WERI-Rb-1 (cell line): ENCODE data around the gene RASD1.

Source experiments
- DNase-seq: peaks from one replicate; pipeline ENCODE4 v3.0.0-alpha.2; 2020
- H3K27ac ChIP-seq: fragments of 250-450 bp; sonication (Bioruptor Pico); 2 replicates; pipeline ENCODE4 v1.5.1; 2020; ENCODE audit warnings: mild to moderate bottlenecking, moderate library complexity
- H3K27me3 ChIP-seq: fragments of 250-450 bp; sonication (Bioruptor Pico); 2 replicates; pipeline ENCODE4 v1.5.1; 2021; ENCODE audit warnings: mild to moderate bottlenecking, low read depth, moderate library complexity; ENCODE audit not compliant: insufficient read depth, severe bottlenecking
- H3K36me3 ChIP-seq: fragments of 250-450 bp; sonication (Bioruptor Pico); 2 replicates; pipeline ENCODE4 v1.5.1; 2020; ENCODE audit warnings: mild to moderate bottlenecking, moderate library complexity
- H3K4me3 ChIP-seq: 2 replicates; pipeline ENCODE4 v1.5.1; 2011; ENCODE audit warnings: low read depth, mild to moderate bottlenecking, control low read depth, low read length
- H3K9me3 ChIP-seq: fragments of 250-450 bp; sonication (Bioruptor Pico); 2 replicates; pipeline ENCODE4 v1.5.1; 2021; ENCODE audit warnings: mild to moderate bottlenecking, moderate library complexity; ENCODE audit not compliant: severe bottlenecking
- TF ChIP-seq, protein P1 (sequence below): IDR thresholded peaks from 2 replicates; pipeline ENCODE4 v1.5.1; 2011; ENCODE audit warnings: low read depth, mild to moderate bottlenecking, control low read depth, inconsistent platforms, low read length

The RASD1 gene

DNA sequence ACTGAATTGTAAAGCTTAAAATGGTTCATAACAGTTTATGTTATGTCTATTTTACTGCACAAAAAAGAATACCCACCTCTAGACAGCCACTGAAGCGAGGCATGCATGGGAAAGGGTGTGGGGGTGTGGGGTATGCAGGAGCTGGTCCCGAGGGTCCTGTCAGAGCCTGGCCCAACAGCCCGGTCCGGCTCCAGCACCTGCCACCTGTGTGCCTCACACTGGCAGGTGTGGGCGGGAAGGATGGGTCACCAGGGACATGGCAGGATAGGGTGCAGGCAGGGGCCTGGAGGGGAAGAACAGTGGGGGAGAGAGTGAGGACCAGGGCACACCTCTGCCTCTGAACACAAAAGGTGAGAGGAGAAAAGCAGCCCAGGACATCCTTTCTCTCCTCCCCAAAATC lies 22.8 kb upstream of the RASD1 start:
- TF ChIP-seq, protein P1, sequence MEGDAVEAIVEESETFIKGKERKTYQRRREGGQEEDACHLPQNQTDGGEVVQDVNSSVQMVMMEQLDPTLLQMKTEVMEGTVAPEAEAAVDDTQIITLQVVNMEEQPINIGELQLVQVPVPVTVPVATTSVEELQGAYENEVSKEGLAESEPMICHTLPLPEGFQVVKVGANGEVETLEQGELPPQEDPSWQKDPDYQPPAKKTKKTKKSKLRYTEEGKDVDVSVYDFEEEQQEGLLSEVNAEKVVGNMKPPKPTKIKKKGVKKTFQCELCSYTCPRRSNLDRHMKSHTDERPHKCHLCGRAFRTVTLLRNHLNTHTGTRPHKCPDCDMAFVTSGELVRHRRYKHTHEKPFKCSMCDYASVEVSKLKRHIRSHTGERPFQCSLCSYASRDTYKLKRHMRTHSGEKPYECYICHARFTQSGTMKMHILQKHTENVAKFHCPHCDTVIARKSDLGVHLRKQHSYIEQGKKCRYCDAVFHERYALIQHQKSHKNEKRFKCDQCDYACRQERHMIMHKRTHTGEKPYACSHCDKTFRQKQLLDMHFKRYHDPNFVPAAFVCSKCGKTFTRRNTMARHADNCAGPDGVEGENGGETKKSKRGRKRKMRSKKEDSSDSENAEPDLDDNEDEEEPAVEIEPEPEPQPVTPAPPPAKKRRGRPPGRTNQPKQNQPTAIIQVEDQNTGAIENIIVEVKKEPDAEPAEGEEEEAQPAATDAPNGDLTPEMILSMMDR, result no peak
- Histone ChIP-seq H3K4me3 (no peak overlapping the region), H3K9me3 (peaks cover under 1% of the 10 kb centered on the region), H3K27ac (no peak overlapping the region), H3K27me3 (no peaks in the 10 kb centered on the region), H3K36me3 (no peaks in the 10 kb centered on the region)
- no peak for DNase-seq

DNA sequence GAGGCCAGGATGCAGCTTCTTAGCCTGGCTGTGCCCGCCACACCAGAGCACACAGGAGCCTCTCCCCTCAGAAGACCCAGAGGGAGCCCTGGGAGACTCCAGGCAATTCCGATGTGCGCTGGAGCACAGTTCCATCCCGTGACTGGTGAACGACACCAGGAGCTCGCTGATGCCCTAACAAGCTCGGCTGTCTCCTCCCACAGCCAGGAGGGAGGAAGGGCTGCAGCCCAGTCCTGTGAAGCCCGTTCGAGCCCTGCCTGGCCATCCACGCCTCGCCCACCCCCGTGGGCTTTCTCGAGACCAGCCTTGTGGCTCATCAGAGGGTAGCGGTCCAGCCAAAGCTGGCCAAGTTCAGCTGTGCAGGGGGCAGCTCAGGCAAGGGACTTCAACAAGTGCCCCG lies 21.8 kb upstream of the RASD1 start:
- Histone ChIP-seq H3K4me3 (no peak overlapping the region), H3K27ac (no peak overlapping the region), H3K27me3 (no peaks in the 10 kb centered on the region), H3K36me3 (no peaks in the 10 kb centered on the region), H3K9me3 (no peaks in the 10 kb centered on the region)
- TF ChIP-seq, protein P1, result no peak
- no peak for DNase-seq

DNA sequence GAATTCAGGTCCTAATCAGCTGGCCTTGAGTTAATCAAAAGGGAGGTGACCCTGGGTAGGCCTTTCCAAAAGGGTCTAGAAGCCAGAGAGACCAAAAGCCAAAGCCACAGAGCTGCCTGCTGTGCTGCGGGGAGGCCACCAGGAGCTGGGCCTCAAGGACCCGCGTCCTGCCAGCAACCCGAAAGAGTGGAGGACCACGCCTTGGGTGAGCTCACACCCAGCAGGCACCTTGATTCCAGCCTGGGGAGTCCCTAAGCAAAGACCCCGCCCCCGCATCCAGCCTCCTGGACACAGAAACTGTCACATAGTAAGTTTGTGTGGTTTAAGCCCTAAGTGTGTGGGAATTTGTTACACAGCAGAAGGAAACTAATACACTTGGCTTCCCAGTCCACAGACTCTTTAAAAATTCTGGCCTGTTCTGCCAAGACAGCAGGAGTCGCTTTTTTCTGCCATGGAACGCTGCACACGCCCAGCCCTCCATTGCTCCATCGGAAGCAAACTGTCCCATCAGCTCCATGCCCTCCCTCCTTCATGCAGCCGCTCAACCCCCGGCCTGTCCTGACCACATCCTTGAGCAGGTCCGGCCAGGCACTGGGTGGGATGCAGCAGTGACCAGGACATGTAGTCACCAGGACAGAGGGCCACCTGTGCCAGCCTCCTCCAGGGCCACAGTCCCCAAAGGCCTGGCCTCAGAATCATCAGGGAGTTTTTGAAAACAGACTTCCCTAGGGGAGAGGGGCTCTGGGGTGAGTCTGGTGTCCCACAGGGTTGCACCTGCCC lies 20.9 kb upstream of the RASD1 start:
- Histone ChIP-seq H3K36me3 (no peaks in the 10 kb centered on the region), H3K27ac (peak overlapping the region; percentile 52), H3K4me3 (no peak overlapping the region), H3K27me3 (no peaks in the 10 kb centered on the region), H3K9me3 (no peaks in the 10 kb centered on the region)
- TF ChIP-seq, protein P1, result 0 out of 2 replicates have a peak, but pooled peaks have one; percentile 17
- no peak for DNase-seq

DNA sequence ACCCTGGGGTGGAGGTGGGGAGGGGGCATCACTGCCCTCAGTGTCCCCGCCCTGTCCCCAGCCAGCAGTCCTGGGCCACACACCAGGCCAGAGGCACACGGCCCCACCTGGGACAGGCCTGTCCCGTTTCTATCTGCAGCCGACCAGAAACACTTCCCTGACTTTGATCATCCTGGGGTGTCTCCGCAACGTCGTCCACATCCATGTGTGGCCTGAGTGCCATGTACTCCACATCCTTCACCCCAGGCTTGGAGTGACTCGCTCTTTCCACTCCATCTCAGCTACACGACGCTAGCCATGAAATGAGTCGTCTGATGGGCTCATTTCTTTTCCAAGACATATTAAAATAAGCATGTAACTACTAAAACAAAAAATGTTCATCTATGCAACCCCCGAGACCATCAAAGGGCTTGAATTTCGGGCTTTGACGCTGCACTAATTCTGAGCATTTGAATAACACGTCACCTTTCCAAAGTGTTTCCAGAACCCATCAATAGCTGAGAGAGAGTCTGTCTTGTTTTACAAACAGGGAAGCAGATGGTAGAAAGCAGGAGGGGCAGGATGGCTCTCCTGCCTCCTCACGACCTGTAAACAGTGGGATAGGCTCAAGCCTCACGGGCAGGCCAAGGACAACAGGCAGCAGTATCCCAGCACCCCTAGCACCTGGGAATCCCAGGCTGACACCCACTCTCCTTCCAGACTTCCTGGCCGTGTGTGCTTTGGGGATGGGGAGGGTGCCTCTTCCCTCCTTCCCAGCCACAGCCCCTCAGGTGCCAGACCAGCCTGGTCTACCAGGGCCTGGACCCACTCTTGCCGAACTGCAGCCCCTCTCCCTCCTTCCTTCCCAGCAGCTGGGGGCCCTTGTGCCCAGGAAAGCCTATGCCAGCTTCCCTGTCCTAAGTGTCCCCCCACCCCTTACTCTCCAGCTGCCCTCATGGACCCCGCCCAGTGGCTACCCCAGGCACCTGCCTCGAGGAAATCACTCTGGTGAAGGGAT lies 20.0 kb upstream of the RASD1 start:
- DNase-seq, result peak; percentile 55
- Histone ChIP-seq H3K27ac (peak overlapping the region; percentile 52), H3K9me3 (no peaks in the 10 kb centered on the region), H3K27me3 (no peaks in the 10 kb centered on the region), H3K36me3 (no peaks in the 10 kb centered on the region), H3K4me3 (no peak overlapping the region)
- TF ChIP-seq, protein P1, result no peak

DNA sequence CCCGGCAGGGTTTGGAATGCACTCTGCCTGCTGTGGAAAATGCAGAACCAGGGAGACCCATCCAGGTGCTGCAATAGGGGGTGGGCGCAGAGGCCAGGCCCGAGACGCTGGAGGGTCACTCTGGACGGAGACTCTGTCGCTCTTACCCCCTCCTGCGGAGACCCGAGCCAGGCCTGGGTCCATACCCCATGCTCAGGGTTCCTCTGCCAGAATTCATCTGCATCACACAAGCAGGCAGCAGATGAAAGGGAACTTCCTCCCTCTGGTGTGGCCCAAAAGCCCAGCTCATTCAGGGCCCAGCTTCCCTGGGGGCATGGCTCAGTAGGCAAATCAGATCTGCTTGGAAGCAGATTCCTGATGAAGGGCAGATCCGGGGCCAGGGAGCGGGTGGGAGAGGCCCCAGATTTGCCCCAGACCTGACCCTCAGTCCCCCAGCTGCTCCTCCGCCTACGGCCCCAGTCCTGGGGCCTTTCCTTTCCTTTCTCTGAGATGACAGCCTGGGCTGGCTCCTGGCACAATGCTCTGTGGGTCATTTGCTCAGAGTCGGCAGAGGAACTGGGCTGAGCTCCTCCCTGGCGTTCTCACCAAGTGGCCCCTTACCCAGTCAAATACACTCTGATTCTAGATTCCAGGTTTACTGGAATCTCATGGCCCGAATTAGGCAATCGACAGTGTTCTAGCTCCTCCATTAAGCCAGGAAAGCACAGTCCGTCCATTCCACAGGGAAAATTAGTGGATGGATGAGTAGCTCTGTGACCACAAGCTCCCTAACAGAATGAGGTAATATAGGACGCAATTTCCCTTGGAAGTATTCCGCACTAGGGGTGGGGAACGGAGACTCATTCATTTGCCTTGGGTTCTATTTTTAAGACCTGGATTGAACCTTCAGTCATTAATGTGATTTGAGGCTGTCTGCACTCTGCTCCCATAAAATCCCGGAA lies 19.1 kb upstream of the RASD1 start:
- Histone ChIP-seq H3K36me3 (no peaks in the 10 kb centered on the region), H3K27ac (peak overlapping the region; percentile 52), H3K27me3 (no peaks in the 10 kb centered on the region), H3K4me3 (no peak overlapping the region), H3K9me3 (no peaks in the 10 kb centered on the region)
- no peak for DNase-seq
- TF ChIP-seq, protein P1, result no peak
